Fibroblast of mammary gland (primary cell): Measurements from ENCODE around the gene DDT.

ENCODE experiments used
- DNase-seq: peaks from one replicate; pipeline ENCODE4 v3.0.0-alpha.2; 2010; ENCODE audit warnings: low read depth
- H3K4me3 ChIP-seq: 2 replicates; pipeline ENCODE4 v1.5.1; 2011; ENCODE audit warnings: low read depth, mild to moderate bottlenecking, low read length, moderate library complexity; ENCODE audit not compliant: control insufficient read depth
- TF ChIP-seq, protein P1 (sequence below): conservative IDR thresholded peaks from 2 replicates; pipeline ENCODE4 v1.5.1; 2011; ENCODE audit warnings: low read depth, low read length, inconsistent platforms; ENCODE audit not compliant: control insufficient read depth, insufficient read depth

The DDT gene

DNA sequence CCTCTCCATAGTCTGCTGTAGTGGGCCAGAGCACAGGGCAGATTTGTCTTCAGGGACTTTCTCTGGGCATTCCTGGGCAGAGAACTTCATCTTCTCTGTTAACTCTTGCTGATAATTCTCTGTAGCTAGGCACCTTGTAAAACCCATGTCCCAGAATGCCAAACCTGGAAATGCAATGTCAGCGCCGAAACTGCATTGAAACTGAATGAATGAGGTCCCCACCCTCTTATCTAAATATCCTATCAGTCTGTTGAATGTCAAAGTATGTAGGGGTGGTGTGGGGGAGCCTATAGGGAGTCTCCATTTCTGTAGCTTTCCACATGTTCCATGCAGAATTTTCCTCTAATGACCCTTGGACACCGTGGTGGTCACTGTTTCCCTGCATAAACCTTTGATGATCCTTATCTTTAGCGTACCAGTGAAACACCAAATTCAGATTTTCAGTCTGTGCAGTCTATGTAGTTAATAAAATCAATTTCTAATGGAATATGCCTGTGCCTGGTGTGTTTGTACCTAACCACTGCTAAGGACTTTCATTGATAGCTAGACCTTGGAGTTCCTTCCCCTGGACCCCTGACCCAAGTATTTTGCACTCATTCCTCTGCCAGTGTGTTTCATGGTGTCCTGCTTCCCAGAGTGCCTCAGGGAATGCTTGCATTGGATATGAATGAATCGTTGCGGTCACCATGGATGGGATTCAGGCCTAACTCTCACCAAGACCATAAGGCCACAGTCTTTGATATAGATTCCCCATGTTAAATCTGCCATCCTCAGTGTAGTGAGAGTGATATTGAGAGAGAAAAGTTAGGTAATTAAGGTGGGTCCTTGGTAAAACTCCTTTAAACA, 34.4 kb upstream of the DDT start:
- no peak for DNase-seq
- TF ChIP-seq, protein P1, sequence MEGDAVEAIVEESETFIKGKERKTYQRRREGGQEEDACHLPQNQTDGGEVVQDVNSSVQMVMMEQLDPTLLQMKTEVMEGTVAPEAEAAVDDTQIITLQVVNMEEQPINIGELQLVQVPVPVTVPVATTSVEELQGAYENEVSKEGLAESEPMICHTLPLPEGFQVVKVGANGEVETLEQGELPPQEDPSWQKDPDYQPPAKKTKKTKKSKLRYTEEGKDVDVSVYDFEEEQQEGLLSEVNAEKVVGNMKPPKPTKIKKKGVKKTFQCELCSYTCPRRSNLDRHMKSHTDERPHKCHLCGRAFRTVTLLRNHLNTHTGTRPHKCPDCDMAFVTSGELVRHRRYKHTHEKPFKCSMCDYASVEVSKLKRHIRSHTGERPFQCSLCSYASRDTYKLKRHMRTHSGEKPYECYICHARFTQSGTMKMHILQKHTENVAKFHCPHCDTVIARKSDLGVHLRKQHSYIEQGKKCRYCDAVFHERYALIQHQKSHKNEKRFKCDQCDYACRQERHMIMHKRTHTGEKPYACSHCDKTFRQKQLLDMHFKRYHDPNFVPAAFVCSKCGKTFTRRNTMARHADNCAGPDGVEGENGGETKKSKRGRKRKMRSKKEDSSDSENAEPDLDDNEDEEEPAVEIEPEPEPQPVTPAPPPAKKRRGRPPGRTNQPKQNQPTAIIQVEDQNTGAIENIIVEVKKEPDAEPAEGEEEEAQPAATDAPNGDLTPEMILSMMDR: no peak
- H3K4me3 ChIP-seq: no peak overlapping the region

DNA sequence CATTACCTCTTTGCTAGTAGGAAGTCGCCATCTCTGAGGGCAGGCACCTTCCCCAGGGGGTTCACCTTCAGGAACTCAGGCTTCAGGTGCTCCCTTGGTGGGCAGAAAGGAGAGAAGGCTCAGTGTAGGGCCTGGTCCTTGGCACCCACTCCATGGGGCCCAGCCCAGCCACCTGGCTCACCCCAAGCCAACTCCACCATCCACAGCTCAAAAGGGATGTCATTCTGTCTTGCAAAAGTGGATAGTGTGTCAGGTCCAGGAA, 33.7 kb upstream of the DDT start:
- TF ChIP-seq, protein P1: no peak
- DNase-seq: no peak
- no peak overlapping the region for H3K4me3 ChIP-seq

DNA sequence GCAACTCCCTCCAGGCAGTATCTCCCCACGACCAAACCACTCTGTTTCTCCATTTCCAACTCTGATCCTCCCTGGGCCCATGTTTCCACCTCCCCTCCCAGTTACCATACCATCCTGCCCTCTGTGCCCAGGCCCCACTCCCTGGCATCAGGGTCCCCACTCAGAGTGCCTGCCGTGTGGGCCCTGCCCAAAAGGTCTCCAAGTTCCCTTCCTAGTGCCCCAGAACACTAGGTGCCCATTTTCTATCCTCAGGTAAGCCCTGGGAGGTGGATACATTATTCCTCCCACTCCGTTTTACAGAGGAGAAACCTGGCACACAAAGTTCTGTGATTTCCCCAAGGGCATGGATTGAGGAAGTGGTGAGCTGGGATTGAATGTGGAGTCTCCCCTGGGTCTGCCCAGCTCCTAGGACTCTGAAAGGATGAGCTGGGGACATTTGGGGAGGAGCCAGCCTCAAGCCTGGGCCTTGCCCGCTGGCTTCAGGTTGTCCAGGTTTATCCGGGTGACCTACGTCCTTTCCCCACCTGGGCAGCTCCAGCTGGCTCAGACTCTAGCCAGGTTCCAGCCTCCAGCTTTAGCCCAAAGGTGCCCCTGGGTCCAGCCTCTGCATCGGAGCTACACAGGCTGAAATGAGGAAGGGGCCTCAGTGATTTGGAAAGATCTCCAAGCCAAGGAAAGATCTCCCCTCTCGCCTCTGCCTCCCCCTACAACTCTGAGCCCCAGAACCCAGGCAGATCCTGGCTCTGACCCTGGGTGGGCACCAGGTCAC, 33.2 kb upstream of the DDT start:
- no peak for DNase-seq
- TF ChIP-seq, protein P1: no peak
- no peak overlapping the region for H3K4me3 ChIP-seq

DNA sequence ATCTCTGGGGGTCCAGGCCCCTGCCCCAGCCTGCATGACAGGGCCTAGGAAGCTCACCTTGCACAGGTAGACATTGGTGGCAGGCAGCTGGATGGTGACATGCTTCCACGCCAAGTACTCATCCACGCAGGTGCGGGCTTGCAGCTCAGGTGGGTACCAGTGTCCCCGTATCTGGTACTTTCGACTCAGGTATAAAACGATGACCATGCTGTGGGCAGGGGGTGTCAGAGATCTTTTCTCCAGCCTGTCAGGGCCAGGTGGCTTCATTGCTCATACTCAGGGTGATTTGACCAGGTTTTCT, 32.6 kb upstream of the DDT start:
- H3K4me3 ChIP-seq: no peak overlapping the region
- TF ChIP-seq, protein P1: no peak
- no peak for DNase-seq

DNA sequence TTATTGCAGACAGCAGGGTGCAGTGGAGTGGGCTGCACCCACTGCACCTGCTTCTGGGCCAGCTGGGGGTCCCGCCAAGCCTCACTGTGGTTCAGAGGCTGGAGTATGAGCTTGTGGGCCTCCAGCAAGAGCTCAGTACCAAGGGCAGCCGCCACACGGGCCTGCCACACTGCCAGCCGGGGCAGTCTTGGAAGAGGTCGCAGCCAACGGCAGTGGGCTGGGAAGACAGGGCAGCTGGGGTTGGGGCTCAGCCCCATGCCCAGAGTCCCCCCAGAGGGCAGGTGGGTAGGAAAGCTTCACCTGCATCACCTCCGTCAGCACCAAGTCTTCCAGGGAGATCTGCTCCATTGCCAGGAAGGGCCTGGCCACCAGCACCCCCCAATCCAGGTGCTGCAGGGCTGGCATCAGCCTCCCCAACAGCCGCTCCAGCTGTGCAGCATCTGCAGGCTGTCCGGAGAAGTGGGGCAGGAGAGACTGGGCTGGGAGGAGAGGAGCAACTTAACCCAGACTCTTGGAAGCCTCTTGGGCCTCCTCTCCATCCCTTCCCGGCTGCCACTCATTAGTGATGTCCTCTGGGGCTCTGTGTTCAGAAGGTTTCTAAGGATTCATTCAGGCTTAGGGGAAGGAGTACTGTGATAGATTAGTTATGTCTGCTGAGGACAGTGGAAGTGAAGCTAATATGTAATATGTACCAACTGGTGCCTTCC, 32.1 kb upstream of the DDT start:
- TF ChIP-seq, protein P1: no peak
- no peak overlapping the region for H3K4me3 ChIP-seq
- no peak for DNase-seq

DNA sequence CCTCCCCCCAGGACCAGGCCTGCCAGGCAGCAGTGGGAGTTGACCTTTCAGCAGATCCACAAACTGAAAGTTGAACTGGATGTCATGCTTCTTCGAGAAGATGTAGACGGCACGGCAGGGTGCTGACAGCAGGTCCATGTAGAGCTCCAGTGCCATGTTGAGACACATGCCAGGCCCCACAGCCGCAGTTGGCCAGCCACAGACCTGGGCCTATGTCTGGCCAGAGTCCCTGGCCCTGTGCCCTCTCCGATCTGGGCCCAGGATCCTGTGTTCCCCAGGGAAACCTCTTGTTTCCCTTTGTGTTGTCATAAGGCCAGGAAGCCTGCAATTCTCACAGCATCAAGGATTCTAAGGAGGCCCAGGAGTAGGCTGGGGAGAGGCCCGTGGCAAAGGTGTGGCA, 31.0 kb upstream of the DDT start, which contains the start of gene GSTT4:
TSS of gene GSTT4 (minus strand) at position 253 of the 400 bp plus-strand sequence. CDS start at position 156, 97 bp downstream.
- no peak within 1 kb of the TSS for H3K4me3 ChIP-seq
- TF ChIP-seq, protein P1: no peak
- DNase-seq: no peak
